HG03439 (cell line): ENCODE measurements around the gene GOLGA6D.
"Not testable (repeated sequence)": the region's sequence is repeated elsewhere in the genome, so short reads cannot be mapped to it uniquely, and the experiment has no call there.

Experiments used
- ATAC-seq: cut with Tn5 transposase; IDR thresholded peaks from one replicate; pipeline ENCODE4 v1.9.1; 2021; ENCODE audit warnings: mild to moderate bottlenecking, moderate library complexity; ENCODE audit not compliant: unreplicated experiment

GOLGA6D gene

GRCh38 chr15:75328493-75329314 lies 46.1 kb downstream of the GOLGA6D start:
- ATAC-seq, result no peak

GRCh38 chr15:75329571-75329970 lies 46.9 kb downstream of the GOLGA6D start:
- no peak for ATAC-seq

DNA sequence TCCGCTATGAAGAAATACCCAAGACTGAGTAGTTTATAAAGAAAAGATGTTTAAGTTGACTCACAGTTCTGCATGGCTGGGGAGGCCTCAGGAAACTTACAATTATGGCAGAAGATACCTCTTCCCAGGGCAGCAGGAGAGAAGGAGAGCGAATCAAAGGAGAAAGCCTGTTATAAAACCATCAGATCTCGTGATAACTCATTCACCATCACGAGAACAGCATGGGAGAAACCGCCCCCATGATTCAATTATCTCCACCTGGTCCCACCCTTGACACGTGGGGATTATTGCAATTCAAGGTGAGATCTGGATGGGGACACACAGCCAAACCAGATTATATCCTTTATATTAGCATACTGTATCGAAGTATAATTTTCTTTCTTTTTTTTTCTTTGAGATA lies 49.5 kb downstream of the GOLGA6D start:
- ATAC-seq, result not testable (repeated sequence)

DNA sequence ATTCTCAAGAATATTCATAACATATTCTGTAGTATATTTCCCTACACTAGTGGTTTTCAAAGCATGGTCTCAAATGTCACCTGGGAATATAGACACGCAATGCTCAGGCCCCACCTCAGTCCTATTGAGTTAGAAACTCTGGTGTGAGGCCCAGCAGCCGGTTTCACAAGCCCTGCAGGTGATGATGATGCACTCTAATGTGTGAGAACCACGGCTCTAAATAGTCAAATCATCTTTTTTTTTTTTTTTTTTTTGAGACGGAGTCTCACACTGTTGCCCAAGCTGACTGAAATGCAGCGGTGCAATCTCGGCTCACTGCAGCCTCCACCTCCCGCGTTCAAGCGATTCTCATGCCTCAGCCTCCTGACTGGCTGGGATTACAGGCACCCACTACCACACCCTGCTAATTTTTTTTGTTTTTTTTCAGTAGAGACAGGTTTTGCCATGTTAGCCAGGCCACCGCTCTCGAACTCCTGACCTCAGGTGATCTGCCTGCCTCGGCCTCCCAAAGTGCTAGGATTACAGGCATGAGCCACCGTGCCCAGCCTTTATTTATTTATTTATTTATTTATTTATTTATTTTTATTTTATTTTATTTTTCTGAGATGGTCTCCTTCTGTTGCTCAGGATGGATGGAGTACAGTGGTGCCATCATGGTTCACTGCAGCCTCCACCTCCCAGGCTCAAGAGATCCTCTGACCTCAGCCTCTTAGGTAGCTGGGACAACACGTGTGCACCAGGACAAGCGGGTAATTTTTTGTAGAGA lies 51.2 kb downstream of the GOLGA6D start:
- peak; percentile 36 for ATAC-seq

GRCh38 chr15:75335313-75335704 lies 52.7 kb downstream of the GOLGA6D start:
- no peak for ATAC-seq

DNA sequence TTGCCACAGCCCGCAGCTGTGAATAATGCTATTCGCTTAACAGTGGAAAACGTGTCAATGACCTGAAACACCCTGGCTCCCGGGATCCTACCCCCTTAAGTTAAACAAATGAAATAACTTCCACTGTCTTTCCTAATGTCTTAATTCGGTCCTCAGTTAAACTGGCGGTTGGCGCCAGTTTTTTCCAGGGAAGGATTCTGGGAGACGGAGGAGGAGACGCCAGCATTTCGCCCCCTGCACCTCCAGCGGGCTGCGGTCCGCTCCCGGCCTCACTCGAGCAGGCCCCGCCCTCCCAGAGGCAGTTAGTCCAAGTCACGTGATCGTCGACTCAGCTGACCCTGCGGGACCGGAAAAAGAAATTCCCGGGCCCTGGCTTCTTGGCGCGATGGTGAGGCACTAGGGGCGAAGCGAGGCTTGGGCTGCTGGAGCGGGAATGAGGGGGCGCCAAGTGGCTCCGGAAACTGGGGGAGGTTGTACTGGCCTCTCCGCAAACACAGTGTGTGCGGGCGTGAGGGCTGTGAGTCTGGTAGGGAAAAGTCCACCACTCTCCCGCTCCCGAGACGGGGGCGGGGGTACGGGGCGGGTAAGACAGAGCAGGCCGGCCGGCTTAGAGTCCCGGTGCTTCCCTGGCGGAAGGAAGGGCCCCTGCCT lies 53.2 kb downstream of the GOLGA6D start, which contains the start of gene COMMD4:
TSS of gene COMMD4 (plus strand) at position 359 of the 651 bp plus-strand sequence. CDS start at position 386, 27 bp downstream.
- peak; percentile 52 for ATAC-seq

DNA sequence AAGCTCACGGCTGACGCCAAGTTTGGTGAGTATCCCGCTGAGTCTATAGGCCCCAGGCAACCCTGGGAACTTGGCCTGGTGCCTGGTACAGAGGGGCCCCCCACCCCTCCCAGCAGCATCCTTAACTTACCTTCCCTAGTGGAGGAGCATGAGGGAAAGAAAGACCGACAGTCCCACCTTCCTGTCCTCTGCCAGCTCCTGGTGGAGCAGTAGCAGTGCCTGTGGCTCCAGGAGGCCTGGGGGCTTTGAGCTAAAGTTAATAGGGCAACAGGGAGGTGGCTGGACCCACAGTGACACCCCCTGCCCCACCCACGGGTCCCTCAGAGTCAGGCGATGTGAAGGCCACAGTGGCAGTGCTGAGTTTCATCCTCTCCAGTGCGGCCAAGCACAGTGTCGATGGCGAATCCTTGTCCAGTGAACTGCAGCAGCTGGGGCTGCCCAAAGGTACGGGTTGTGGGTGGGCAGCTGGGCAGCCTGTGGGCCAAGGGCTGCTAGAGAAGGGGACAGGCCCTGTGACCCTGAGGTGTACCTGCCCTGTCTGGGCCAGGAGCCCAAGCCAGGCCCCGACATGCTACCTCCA lies 56.1 kb downstream of the GOLGA6D start:
- no peak for ATAC-seq

DNA sequence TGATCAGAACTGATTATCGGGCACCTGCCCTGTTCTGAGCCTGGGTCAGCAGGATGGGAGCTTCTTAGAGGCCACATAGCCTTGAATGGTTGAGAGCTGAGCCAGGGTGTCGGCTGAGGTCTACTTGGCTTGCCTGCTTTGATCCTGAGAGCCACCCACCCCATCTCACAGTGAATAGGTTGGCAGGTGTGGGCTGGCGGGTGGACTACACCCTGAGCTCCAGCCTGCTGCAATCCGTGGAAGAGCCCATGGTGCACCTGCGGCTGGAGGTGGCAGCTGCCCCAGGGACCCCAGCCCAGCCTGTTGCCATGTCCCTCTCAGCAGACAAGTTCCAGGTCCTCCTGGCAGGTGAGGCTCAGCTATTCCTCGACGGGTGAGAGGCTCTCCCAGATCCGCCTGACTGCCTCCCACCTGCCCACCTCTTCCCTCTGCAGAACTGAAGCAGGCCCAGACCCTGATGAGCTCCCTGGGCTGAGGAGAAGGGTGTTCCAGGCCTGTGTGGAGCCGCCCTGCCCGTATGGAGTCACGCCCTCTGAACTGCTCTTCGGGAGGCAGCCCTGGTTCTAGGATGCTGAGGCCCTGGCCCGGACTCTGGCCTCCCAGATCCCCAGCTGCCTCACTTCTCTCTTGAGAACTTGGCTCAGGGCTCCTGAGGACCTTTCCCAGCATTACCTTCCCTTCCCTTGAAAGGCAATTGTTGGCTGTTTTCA lies 57.1 kb downstream of the GOLGA6D start:
- ATAC-seq, result no peak

DNA sequence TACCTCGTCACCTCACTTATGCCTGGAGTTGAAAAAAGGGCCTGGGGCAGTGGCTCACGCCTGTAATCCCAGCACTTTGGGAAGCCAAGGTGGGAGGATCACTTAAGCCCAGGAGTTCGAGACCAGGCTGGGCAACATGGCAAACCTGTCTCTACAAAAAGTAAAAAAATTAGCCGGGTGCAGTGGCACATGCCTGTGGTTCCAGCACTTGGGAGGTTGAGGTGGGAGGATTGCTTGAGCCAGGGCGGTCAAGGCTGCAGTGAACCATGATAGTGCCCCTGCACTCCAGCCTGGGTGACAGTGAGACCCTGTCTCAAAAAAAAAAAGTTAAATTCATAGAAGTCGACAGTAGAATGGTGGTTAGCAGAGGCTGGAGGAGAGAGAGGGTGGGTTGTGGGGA lies 59.6 kb downstream of the GOLGA6D start:
- no peak for ATAC-seq

- not testable (repeated sequence) for ATAC-seq
Observed at GRCh38 chr15:75343953-75344352, 61.3 kb downstream of the GOLGA6D start.
